Testis (tissue), 3 donors: ENCODE data around the gene CSMD2. TPM values are rescaled to one million over a fixed set of nuclear protein-coding genes. Genes with fewer than 3 reads are reported as not detected.

Source experiments
- DNase-seq: peaks from one replicate; pipeline ENCODE4 v3.0.0-alpha.2; 2019
- H3K27ac ChIP-seq, 2 donors: fragments of 200-600 bp; sonication (generic); one replicate each; pipeline ENCODE4 v1.5.1; 2019
- H3K27me3 ChIP-seq: fragments of 200-600 bp; sonication (generic); one replicate; pipeline ENCODE4 v1.5.1; 2019
- H3K36me3 ChIP-seq: fragments of 200-600 bp; sonication (generic); one replicate; pipeline ENCODE4 v1.5.1; 2017; ENCODE audit warnings: low read depth; ENCODE audit errors: missing control alignments
- H3K4me1 ChIP-seq: fragments of 200-600 bp; sonication (generic); one replicate; pipeline ENCODE4 v1.5.1; 2019
- H3K4me3 ChIP-seq, 2 donors: fragments of 200-600 bp; sonication (generic); one replicate each; pipeline ENCODE4 v1.5.1; 2017 to 2019
- H3K9me3 ChIP-seq: fragments of 200-600 bp; sonication (generic); one replicate; pipeline ENCODE4 v1.5.1; 2017
- CTCF ChIP-seq, 3 experiments: fragments of 450-650 bp in 2 of 3; fragments of 200-600 bp in 1 of 3; sonication (generic) in 1 of 3; IDR thresholded peaks; one replicate each; pipeline ENCODE4 v1.5.1; 2016 to 2019; ENCODE audit warnings: antibody characterized with exemption in 3 of 3, mild to moderate bottlenecking in 2 of 3, moderate library complexity in 1 of 3
- POLR2A ChIP-seq: fragments of 450-650 bp; IDR thresholded peaks from one replicate; pipeline ENCODE4 v1.6.1; 2017; ENCODE audit warnings: antibody characterized with exemption, mild to moderate bottlenecking, moderate library complexity
- WGBS, 2 donors: methylation state at CpG; one replicate each; pipeline ENCODE4 v1.1.5; 2018; 5-methylcytosine and 5-hydroxymethylcytosine counted together
- intact Hi-C: fragments of 100-400 bp; cut with DNase I; formaldehyde crosslinking; loops from one replicate; pipeline ENCODE4 v1.15.1; 2023; ENCODE audit warnings: low total_unique reads
- polyA plus RNA-seq: library from polyadenylated mRNA; stranded (reverse); fragments of 350-450 nt; fragmentation: Illumina TruSeq; extraction: RNeasy Lipid Tissue Mini Kit (QIAGEN cat#74804); gene quantifications from one replicate; pipeline ENCODE4 v1.2.3, GENCODE V29; 2014; ENCODE audit warnings: low read depth, low replicate concordance; ENCODE audit not compliant: insufficient read depth
- total RNA-seq, 2 donors: library from RNA; depleted of rRNA; stranded (reverse); fragments of >200 nt; gene quantifications; one replicate each; pipeline ENCODE4 v1.2.3, GENCODE V29; 2016

The CSMD2 gene
- total and polyA plus RNA-seq, 3 donors from 2014 or later: 1.2 to 3.8 (median 2.7) TPM

GRCh38 chr1:33932871-33933270, 232.2 kb downstream of the CSMD2 start:
- 89 to 90% methylated on average over 3 of the region's 3 CpGs for WGBS, 2 donors
- Histone ChIP-seq H3K9me3 (no peaks in the 10 kb centered on the region), H3K4me3 (no peak overlapping the region), H3K36me3 (no peaks in the 10 kb centered on the region), H3K27ac (no peak overlapping the region), H3K4me1 (no peaks in the 10 kb centered on the region), H3K27me3 (no peaks in the 10 kb centered on the region)
- intact Hi-C loops: no loop called here
- no peak for TF ChIP-seq CTCF (IDR thresholded peaks at IDR 0.05)
- TF ChIP-seq POLR2A: no peak
- DNase-seq: no peak

- Histone ChIP-seq H3K4me1 (no peaks in the 10 kb centered on the region), H3K36me3 (no peaks in the 10 kb centered on the region), H3K4me3 (no peak overlapping the region), H3K9me3 (no peaks in the 10 kb centered on the region), H3K27ac (no peak overlapping the region), H3K27me3 (no peaks in the 10 kb centered on the region)
- TF ChIP-seq CTCF (IDR thresholded peaks at IDR 0.05): no peak
- WGBS, 2 donors: 87 to 92% methylated on average over 4 of the region's 4 CpGs
- intact Hi-C loops: no loop called here
- no peak for DNase-seq
Measured at GRCh38 chr1:33931111-33931475, 233.9 kb downstream of the CSMD2 start.

- H3K9me3 ChIP-seq: no peaks in the 10 kb centered on the region
- no peaks in the 10 kb centered on the region for H3K4me1 ChIP-seq
- no peak for TF ChIP-seq POLR2A
- TF ChIP-seq CTCF (IDR thresholded peaks at IDR 0.05): no peak
- DNase-seq: no peak
- H3K27me3 ChIP-seq: no peaks in the 10 kb centered on the region
- H3K27ac ChIP-seq: no peak overlapping the region
- 75 to 81% methylated on average over 11 of the region's 11 CpGs for WGBS, 2 donors
- intact Hi-C loops: no loop called here
- H3K4me3 ChIP-seq: no peak overlapping the region
- H3K36me3 ChIP-seq: no peaks in the 10 kb centered on the region
Measured at GRCh38 chr1:33930346-33931110, 234.5 kb downstream of the CSMD2 start.

GRCh38 chr1:33928251-33928650, 236.8 kb downstream of the CSMD2 start:
- intact Hi-C loops: no loop called here
- Histone ChIP-seq H3K36me3 (no peaks in the 10 kb centered on the region), H3K27me3 (no peaks in the 10 kb centered on the region)

More at GRCh38 chr1:33928251-33928650, 236.8 kb downstream of the CSMD2 start:
- DNase-seq: no peak
- Histone ChIP-seq H3K27ac (no peak overlapping the region), H3K4me1 (no peaks in the 10 kb centered on the region), H3K9me3 (no peaks in the 10 kb centered on the region), H3K4me3 (no peak overlapping the region)
- TF ChIP-seq POLR2A: no peak
- no peak for TF ChIP-seq CTCF (IDR thresholded peaks at IDR 0.05)
